LHCN-M2 (cell line): ENCODE data around the gene PMPCB. TPM values are rescaled to one million over a fixed set of nuclear protein-coding genes. Genes with fewer than 3 reads are reported as not detected.
"Not testable (repeated sequence)": the region's sequence is repeated elsewhere in the genome, so short reads cannot be mapped to it uniquely, and the experiment has no call there.

Source experiments
- DNase-seq: peaks from one replicate; pipeline ENCODE4 v3.0.0-alpha.2; 2012; ENCODE audit warnings: low read depth
- polyA plus RNA-seq: library from polyadenylated mRNA; unstranded; fragments of >200 nt; gene quantifications from one replicate; pipeline ENCODE4 v1.2.1, GENCODE V29; 2012; ENCODE audit warnings: missing spikeins
- total RNA-seq: library from RNA; depleted of rRNA; stranded (reverse); fragments of >200 nt; gene quantifications from 2 replicates; pipeline ENCODE4 v1.2.3, GENCODE V29; 2014; rRNA removed

Gene PMPCB
- 69.6 and 88.5 TPM in 2 replicates for total RNA-seq
- 52.4 TPM for polyA plus RNA-seq

GRCh38 chr7:103296901-103297836 lies at the start of gene PMPCB:
TSS of gene PMPCB (plus strand) at chr7:103297435. CDS start at chr7:103297460, 25 bp downstream.
- DNase-seq = peak; percentile 93

GRCh38 chr7:103253699-103254506 lies 43.3 kb upstream of the PMPCB start:
- not testable (repeated sequence) for DNase-seq

- DNase-seq = not testable (repeated sequence)
These were observed 33.2 kb upstream of the PMPCB start for GRCh38 chr7:103264054-103264453.

- DNase-seq = not testable (repeated sequence)
These were observed 31.0 kb upstream of the PMPCB start for GRCh38 chr7:103266229-103266628.

GRCh38 chr7:103273374-103273773 lies 23.9 kb upstream of the PMPCB start:
- DNase-seq = not testable (repeated sequence)

GRCh38 chr7:103274867-103275266 lies 22.4 kb upstream of the PMPCB start:
- DNase-seq = not testable (repeated sequence)

GRCh38 chr7:103278195-103278594 lies 19.0 kb upstream of the PMPCB start:
- not testable (repeated sequence) for DNase-seq

GRCh38 chr7:103279636-103279962 lies 17.6 kb upstream of the PMPCB start:
- peak; percentile 29 for DNase-seq

GRCh38 chr7:103279963-103280802 lies 17.1 kb upstream of the PMPCB start:
- DNase-seq = peak; percentile 84

GRCh38 chr7:103280803-103281155 lies 16.5 kb upstream of the PMPCB start:
- DNase-seq = peak; percentile 34

GRCh38 chr7:103282802-103283427 lies 14.3 kb upstream of the PMPCB start:
- DNase-seq = not testable (repeated sequence)

- DNase-seq = no peak
These were observed 5.1 kb upstream of the PMPCB start for GRCh38 chr7:103292122-103292521.

GRCh38 chr7:103293526-103293925 lies 3.7 kb upstream of the PMPCB start:
- DNase-seq = no peak

GRCh38 chr7:103297837-103298179 lies 573 bp downstream of the PMPCB start:
- DNase-seq = no peak

- no peak for DNase-seq
These were observed 2.4 kb downstream of the PMPCB start for GRCh38 chr7:103299660-103300059.

- no peak for DNase-seq
These were observed 4.2 kb downstream of the PMPCB start for GRCh38 chr7:103301441-103301840.

GRCh38 chr7:103307503-103308231 lies 10.4 kb downstream of the PMPCB start:
- DNase-seq = no peak

GRCh38 chr7:103314852-103315251 lies 17.6 kb downstream of the PMPCB start:
- no peak for DNase-seq

- no peak for DNase-seq
These were observed 19.2 kb downstream of the PMPCB start for GRCh38 chr7:103316380-103316941.

- DNase-seq = no peak
These were observed 19.8 kb downstream of the PMPCB start for GRCh38 chr7:103317009-103317408.
